HG02759 (cell line): ENCODE results near the gene U2AF2.
A peak's percentile ranks its signal among the peaks of the same experiment; 100 is the strongest.

ENCODE experiments used
- ATAC-seq: cut with Tn5 transposase; IDR thresholded peaks from one replicate; pipeline ENCODE4 v1.9.1; 2021; ENCODE audit warnings: mild to moderate bottlenecking, moderate library complexity; ENCODE audit not compliant: unreplicated experiment

U2AF2 gene

DNA sequence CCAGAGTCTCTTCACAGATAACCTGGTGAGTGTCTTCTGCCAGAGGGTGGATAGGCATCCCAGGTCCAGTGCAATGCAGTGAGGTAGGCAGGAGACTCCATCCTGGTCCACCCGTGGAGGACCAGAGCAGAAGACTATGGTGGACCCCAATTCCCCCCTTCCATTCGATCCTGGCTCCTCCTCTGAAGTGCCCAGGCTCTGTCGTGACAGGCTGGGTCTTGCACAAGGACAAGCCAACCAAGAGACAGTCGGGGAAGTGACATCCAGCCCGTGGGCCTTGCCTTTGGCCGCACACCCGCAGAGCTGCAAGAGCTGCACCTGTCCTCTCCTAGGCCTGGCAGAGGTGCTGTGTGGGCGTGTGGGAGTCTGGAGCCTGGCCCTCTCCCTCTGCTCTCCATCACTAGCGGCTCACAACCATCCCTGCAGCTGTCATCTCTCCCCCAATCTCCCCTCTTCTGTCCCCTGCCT, 33.6 kb upstream of the U2AF2 start:
- ATAC-seq: no peak

DNA sequence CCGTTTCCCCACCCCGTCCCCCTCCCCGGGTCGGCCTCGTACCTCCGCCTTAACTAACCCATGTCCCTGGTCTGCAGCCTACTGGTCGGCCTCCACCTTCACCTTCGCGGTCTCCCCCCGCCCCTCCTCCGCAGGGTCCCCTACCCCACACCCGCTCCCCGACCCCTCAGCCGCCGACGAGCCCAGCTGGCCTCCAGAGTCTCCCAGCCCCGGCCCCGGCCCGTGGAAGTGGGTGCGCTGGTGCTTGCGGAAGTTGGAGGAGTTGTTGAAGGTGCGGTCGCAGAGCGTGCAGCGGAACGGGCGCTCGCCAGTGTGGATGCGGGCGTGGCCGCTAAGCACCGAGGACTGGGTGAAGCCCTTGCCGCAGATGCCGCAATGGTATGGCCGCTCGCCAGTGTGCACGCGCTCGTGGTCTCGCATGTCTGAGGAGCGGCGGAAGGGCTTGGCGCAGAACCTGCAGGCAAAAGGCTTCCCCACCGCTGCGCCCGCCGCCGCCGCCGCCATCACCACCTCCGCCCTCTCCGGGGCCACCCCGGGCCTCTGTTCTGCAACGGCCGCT, 33.1 kb upstream of the U2AF2 start:
- ATAC-seq: no peak

DNA sequence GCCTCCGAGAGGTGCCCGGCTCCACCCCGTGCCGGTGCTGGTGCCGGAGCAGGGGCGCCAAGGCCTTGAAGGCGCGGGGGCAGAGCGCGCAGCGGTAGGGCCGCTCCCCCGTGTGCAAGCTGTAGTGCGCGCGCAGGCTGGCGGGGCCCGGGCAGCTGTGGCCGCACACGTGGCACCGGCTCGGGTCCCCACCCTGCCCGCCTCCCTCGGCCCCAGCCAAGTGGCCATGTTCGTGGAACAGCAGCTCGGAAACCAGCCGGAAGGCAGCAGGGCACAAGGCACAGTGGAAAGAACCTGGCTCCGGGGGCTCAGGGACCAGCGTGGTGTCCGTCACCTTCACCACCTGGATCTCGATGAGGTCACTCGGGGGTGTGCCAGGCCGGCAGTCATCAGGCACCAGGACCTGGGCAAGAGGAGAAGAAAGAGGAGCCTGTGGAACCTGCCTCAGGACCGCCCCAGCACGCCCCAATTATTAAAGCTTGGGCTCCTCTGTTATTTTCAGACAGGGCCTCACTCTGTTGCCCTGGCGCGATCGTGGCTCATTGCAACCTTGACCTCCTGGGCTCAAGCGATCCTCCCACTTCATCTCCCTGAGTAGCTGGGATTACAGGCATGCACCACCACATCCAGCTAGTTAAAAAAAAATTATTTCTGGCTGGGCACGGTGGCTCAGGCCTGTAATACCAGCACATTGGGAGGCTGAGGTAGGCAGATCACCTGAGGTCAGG, 32.4 kb upstream of the U2AF2 start:
- no peak for ATAC-seq

DNA sequence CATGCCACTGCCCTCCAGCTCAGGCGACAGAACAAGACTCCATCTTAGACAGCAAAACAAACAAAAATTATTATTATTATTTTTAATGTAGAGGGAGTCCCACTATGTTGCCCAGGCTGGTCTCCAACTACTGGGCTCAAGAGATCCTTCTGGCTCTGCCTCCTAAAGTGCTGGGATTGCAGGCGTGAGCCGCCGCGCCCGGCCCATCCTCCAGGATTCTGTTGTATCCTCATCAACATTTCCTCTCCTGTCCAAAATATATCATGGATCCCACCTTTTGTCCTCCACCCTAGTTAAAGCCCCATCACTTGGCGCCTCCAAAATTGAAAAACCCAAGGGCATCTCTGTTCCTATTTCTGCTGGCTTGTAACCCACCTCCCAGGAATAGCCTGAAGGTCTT, 31.7 kb upstream of the U2AF2 start:
- ATAC-seq: no peak

DNA sequence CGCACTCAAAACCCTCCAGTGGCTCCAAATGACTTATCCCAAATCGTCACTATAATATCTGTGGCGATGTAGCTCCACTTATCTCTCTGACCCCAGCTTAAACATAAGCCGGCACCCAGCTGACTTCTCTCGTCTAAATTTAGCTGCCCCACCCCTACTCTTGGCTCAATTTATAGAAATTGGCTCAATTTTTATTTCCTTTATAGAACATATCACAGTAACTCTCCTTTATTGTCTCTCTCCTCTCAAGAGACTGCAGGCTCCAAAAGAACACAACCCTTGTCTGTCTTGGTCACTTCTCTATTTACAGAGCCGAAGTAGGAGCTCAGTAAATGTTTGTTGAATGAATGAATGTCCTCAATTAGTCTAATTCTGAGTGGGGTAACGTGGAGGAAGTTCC, 31.3 kb upstream of the U2AF2 start:
- no peak for ATAC-seq

DNA sequence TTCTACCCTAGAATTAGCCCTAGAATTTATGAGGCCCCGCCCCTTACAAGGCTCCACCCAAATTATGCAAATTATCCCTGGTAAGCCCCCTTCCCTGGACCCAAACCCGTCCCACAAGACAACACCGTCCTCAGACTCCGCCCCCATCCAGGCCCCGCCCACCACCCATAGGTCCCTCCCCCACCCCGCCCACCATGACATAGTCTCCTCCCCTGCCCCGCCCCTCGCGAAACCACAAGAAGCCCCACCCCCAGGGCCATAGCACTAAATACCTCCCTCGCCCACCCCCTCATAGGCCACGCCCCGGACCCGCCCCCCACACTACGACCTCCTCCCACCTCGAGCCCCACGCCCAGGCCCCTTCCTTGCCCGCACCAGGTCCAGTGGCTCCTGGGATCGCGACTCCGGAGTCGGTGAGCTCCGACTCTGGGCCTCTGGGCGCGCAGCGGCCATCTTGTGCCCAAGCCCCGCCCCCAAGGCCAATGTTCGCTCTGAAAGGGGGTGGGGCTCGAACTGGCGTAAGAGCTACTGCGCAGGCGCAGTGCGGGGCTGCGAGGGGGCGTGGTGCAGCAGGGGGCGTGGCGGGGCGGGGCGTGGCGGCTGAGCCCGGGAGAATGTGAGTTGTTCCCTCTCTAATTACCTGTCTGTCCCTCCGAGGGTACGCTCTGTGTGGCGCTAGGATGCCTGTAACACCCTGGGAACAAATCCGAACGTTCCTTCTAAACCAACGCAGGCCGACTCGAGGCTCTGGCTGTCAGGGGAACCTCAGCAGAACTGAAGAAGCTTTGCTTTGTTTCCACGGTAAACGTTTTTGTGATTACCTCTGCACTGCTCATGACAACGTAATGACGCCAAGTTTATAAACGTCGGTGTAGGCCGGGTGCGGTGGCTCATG, 30.5 kb upstream of the U2AF2 start, which contains the start of gene ZNF784:
TSS of gene ZNF784 (minus strand) at position 458 of the 895 bp plus-strand sequence. CDS start at position 453, 5 bp downstream.
- ATAC-seq: peak; percentile 78

DNA sequence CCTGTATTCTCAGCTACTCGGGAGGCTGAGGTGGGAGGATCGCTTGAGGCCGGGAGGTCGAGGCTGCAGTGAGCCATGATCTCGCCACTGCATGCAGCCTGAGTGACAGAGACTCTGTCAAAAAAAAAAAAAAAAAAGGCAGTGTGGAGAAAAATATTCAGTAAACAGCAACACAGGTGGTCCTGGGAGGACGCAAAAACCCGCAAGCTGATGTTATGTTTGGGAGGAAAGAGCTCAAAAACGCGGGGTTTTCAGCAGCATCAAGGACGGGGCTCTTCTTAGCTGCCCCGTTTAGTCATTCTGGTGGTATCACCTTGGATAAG, 29.9 kb upstream of the U2AF2 start:
- no peak for ATAC-seq

DNA sequence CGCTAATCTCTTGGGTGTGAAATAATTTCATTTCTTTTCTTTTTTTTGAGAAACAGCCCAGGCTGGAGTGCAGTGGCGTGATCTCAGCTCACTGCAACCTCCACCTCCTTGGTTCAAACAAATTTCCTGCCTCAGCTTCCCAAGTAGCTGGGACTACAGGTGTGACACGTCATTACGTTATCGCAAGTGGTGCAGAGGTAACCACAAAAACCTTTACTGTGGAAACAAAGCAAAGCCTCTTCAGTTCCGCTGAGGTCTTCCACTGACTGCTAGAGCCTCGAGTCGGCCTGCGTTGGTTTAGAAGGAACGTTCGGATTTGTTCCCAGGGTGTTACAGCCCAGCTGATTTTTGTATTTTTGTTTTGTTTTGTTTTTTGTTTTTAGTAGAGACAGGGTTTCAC, 28.5 kb upstream of the U2AF2 start:
- ATAC-seq: no peak

DNA sequence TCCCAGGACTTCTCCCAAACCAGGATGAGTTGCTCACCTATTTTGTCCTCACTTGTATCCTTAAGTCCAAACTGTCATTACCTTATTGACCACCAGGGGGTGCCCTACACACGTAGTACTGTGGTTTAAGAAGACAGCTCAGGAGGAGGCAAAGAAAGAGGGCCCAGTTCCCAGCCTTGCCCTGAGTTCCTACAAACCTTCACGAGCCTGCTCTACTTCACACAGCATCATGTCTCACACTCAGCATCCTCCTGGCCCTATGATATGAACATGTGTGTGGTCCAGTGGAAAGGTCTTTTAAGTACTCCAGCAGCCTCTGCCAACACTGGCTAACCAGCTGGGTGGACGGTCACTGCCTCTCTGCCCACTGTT, 22.4 kb upstream of the U2AF2 start:
- no peak for ATAC-seq

DNA sequence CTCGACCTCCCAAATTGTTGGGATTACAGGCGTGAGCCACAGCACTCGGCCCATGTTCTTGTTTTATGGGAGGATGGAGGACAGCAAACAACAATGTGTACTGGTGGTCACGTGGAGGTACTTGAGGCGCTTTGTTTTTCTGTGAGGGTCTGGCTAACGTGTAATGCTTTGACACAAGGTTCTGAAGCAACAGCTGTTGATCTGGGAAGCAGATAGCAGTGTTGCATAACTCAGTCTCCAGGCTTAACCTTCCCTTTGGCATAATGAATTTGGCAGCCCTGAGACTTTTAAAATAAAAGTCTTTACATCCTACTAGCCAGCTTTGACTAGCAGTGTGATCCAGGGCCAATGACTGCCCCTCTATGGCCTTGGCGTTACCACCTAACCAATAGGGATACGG, 21.0 kb upstream of the U2AF2 start:
- no peak for ATAC-seq

DNA sequence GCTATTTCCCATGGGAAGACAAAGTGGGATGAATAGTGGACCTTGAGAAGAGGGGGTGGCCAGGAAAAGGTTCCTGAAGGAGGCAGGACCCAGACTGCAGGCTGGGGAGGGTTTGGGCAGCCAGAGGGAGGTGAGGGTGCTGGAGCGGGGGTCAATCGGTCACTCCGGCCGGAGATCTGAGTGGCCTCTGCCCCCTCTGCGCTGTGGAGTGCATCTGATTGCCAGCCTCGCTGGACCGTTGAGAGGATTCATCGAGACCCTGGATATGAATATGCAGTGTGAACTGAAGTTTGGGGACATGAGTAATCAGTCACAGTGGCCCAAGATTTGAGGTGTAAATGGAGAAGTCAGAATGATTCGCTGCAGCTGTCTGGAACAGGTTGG, 19.5 kb upstream of the U2AF2 start:
- ATAC-seq: no peak

DNA sequence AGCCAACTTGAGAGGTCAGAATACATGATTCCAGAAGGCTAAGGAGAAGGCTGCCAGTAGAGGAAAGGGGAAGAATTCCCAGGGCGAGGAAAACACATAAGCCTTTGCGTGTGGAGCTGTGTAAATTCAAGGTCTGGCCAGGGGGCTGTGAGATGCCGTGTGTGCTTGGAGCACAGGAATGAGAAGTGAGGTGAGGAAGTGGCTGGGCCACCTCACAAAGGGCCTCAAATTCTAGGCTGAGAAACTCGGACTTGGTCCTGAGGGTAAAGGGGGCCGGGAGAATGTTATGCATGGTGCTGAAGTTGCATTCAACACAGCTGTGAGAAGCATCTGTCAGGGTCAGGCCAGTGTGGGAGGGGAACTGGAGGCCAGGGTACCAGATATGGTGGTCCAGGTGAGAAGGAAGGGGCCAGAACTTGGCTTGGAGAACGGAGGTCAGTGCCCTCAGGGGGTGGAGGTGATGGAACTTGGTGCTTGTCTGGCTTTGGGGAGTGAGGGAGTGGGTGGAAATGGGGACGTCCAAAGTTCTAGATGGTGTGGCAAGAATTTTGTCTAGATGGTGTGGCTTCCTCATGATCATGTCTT, 18.9 kb upstream of the U2AF2 start:
- ATAC-seq: no peak

DNA sequence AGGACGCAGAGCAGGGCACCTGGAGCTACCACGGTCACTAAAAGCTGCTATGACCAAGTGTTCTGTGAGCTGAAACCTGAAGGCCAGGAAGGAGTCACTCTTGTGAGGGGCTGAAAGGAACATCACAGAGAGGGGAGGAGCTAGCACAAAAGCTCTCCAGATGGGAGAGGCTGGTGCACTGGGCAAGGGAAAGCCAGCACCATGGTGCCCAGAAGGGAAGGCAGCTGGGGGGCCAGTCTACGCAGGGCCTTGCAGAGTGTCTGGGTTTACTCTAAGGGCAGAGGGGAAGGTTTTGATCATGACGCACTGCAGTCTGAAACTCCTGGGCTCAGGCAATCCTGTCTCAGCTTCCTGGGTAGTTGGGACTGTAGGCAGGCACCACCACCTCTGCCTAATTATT, 18.1 kb upstream of the U2AF2 start:
- no peak for ATAC-seq

DNA sequence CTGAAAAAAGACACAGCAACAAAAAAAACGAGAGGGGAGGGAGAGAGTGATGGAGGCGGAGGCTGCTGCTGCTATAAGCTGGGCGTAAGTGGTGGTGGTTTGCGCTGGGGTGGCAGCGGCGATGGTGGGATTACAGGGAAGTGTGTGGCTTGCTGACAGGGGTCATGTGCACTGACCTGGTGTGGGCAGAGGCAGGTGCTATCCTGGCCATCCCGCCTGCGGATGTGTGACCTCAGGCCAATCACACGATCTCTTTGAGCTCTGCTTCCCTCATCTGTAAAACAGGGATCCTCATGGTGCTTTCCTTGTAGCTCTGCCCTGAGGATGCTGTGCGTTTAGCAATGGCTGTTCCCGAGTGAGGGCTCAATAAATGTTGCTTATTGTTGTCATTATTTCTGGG, 17.3 kb upstream of the U2AF2 start:
- ATAC-seq: no peak

DNA sequence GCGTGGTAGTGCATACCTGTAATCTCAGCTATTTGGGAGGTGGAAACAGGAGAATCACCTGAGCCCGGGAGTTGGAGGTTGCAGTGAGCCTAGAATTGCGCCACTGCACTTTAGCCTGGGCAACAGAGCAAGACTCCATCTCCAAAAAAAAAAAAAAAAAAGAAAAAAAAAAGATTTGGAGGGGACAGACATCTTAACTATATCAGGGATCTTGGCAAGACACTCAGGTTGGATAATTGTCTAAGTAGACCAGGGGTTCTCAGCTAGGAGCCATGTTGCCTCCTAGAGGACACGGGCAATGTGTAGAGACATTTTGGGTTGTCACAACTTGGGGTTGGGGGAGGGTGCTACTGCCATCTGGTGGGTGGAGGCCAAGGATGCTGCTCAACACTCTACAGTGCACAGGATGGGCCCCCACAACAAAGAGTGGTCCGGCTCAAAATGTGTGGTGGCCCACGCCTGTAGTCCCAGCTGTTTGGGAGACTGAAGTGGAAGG, 15.9 kb upstream of the U2AF2 start:
- no peak for ATAC-seq

DNA sequence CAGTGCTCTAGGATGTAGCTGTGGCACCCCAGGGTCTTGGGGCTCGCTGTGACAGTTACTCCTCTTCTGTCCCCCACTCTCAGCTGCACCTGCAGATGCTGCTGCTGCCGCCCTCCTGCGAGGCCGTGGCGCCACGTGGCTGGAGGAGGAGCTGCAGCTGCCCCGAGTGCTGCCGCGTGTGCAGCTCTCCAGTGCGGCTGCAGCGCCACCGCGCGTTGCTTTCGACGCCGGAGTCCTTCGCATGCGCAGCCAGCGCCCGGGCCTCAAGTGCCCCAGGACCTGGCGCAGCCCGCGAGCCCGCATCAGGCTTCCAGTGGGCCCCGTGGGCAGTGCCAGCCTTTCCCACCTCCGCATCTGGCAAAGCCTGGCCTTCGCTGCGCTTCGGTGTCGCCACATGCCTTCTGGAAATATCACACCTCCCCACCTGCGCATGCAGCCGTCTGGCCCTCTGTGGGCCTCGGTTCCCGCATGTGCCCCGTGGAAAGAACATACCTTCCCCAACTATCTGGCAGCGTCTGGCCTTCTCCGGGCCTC, 14.7 kb upstream of the U2AF2 start:
- ATAC-seq: no peak

DNA sequence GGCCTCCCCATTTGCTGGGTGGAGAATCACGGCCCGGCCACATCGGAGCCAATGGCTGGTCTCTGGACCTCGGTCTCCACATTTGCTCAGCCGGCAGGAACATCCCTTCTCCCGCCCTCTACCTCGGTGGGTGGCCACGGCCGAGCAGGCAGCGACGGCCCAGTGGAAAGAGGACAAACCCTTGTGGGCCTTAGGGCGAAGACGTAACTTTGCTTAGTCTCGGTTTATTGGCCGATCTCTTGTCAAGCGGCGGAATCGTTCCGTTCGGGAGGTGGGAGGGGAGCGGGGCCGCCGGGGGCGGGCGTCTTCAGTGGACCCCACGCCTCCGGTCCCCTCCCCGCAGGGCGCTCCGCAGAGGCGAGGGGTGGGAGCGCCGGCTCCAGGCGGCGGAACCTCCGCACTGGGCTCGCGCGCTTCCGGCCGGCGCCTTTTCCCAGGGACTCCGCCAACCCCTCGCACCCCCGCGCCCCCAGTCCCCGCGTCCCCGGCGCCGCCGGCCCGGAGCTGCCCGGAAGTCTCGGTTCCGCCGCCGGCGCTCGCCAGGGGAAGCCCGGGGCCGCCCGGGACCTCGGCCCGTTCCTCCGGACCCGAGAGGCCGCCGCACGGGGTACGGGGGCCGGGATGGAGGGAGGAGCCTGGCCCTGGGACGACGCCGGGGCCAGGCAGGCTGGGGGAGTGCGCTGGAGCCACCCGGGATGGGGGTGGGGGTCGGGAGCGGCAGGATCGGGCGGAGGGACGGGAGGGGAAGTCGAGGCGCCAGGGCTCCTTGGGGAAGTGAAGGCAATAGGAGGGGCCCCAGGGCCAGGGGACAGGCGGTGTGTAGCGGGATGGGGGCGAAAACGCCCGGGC, 14.0 kb upstream of the U2AF2 start, which contains the start of gene ZNF580:
TSS of gene ZNF580 (plus strand) at position 426 of the 849 bp plus-strand sequence. CDS start 1,507 bp downstream, outside the sequence.
- ATAC-seq: peak; percentile 41

DNA sequence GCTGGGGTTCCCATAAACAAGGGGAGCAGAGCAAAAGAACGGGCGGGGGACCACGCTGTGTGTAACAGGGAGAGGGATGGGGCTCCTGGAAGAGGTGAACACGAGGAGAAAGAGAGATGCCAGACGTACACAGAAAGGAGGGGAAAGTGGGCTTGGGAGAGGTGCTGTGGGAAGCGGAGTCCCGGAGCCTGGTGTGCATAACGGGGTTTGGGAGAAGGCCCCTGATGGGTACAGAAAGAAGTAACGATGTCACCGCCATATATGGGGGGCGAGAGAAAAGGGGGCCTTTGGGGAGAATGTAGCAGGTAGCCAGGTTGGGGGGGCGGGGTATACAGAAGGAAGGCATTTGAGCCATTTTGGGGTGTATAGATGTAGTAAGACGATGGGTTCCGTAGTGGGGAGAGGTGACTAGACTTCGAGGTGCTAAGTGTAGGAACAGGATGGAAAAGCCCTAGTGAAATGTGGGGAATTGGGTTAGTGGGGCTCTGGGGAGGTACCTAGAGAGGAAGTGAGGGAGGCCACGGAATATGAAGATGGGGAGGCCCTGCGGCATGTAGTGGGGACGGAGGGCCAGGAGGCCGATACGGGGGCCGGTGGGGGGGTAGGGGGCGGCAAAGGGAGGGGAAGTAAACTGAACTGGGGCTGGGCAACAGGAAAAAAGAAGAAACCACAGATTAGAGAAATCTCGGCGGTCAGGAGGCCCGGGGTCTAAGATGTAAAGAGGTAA, 13.2 kb upstream of the U2AF2 start:
- no peak for ATAC-seq
